ENCODE measurements around the gene RND3.
A peak's percentile ranks its signal among the peaks of the same experiment; 100 is the strongest.

Gene RND3

GRCh38 chr2:150475479-150476250, 11.8 kb downstream of the RND3 start:
- peak; percentile 82 for DNase-seq (ENCODE audit: low read depth)

- peak; percentile 22 for DNase-seq (ENCODE audit: low read depth)
Measured at GRCh38 chr2:150474326-150475074, 13.0 kb downstream of the RND3 start.

- DNase-seq (ENCODE audit: low read depth): no peak
Measured at GRCh38 chr2:150473767-150474166, 13.7 kb downstream of the RND3 start.

- peak; percentile 68 for DNase-seq (ENCODE audit: low read depth)
Measured at GRCh38 chr2:150472511-150472899, 15.0 kb downstream of the RND3 start.

GRCh38 chr2:150471813-150472510, 15.5 kb downstream of the RND3 start:
- no peak for DNase-seq (ENCODE audit: low read depth)

GRCh38 chr2:150470435-150470834, 17.0 kb downstream of the RND3 start:
- no peak for DNase-seq (ENCODE audit: low read depth)

- DNase-seq (ENCODE audit: low read depth): peak; percentile 24
Measured at GRCh38 chr2:150469706-150470274, 17.7 kb downstream of the RND3 start.

GRCh38 chr2:150468350-150468960, 19.0 kb downstream of the RND3 start:
- peak; percentile 10 for DNase-seq (ENCODE audit: low read depth)

- no peak for DNase-seq (ENCODE audit: low read depth)
Measured at GRCh38 chr2:150467621-150467963, 19.9 kb downstream of the RND3 start.

- DNase-seq (ENCODE audit: low read depth): peak; percentile 93
Measured at GRCh38 chr2:150466741-150467620, 20.5 kb downstream of the RND3 start.

- DNase-seq (ENCODE audit: low read depth): peak; percentile 41
Measured at GRCh38 chr2:150465703-150466569, 21.5 kb downstream of the RND3 start.

- no peak for DNase-seq (ENCODE audit: low read depth)
Measured at GRCh38 chr2:150464986-150465385, 22.5 kb downstream of the RND3 start.

- no peak for DNase-seq (ENCODE audit: low read depth)
Measured at GRCh38 chr2:150464270-150464669, 23.2 kb downstream of the RND3 start.

- DNase-seq (ENCODE audit: low read depth): no peak
Measured at GRCh38 chr2:150462770-150463169, 24.7 kb downstream of the RND3 start.

- DNase-seq (ENCODE audit: low read depth): peak; percentile 4
Measured at GRCh38 chr2:150459281-150459680, 28.2 kb downstream of the RND3 start.

- peak; percentile 53 for DNase-seq (ENCODE audit: low read depth)
Measured at GRCh38 chr2:150450765-150451164, 36.7 kb downstream of the RND3 start.

- DNase-seq (ENCODE audit: low read depth): no peak
Measured at GRCh38 chr2:150449856-150450255, 37.6 kb downstream of the RND3 start.

GRCh38 chr2:150445398-150445797, 42.1 kb downstream of the RND3 start:
- DNase-seq (ENCODE audit: low read depth): no peak

- no peak for DNase-seq (ENCODE audit: low read depth)
Measured at GRCh38 chr2:150442484-150442883, 45.0 kb downstream of the RND3 start.

- no peak for DNase-seq (ENCODE audit: low read depth)
Measured at GRCh38 chr2:150441784-150442183, 45.7 kb downstream of the RND3 start.

Data from fibroblast of gingiva (primary cell).